LNCAP (cell line): Measurements from ENCODE around the gene GPR15LG.

Experiments used
- TF ChIP-seq, protein P1 (sequence below): fragments of 450-650 bp; IDR thresholded peaks from 2 replicates; pipeline ENCODE4 v1.5.1; 2017; ENCODE audit warnings: mild to moderate bottlenecking

GPR15LG gene

DNA sequence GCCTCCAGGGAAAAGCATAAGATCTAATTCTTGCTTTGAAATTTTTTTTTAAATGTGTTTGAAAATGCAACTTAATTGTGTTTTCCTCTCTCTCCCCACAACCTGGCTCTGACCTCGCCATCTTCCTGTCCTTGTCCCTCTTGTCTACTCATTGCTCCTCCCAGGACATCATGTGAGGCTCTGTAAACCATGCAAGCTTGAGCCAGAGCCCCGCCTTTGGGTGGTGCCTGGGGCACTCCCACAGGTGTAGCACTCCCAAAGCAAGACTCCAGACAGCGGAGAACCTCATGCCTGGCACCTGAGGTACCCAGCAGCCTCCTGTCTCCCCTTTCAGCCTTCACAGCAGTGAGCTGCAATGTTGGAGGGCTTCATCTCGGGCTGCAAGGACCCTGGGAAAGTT lies 10.9 kb downstream of the GPR15LG start:
- TF ChIP-seq, protein P1, sequence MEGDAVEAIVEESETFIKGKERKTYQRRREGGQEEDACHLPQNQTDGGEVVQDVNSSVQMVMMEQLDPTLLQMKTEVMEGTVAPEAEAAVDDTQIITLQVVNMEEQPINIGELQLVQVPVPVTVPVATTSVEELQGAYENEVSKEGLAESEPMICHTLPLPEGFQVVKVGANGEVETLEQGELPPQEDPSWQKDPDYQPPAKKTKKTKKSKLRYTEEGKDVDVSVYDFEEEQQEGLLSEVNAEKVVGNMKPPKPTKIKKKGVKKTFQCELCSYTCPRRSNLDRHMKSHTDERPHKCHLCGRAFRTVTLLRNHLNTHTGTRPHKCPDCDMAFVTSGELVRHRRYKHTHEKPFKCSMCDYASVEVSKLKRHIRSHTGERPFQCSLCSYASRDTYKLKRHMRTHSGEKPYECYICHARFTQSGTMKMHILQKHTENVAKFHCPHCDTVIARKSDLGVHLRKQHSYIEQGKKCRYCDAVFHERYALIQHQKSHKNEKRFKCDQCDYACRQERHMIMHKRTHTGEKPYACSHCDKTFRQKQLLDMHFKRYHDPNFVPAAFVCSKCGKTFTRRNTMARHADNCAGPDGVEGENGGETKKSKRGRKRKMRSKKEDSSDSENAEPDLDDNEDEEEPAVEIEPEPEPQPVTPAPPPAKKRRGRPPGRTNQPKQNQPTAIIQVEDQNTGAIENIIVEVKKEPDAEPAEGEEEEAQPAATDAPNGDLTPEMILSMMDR = no peak

DNA sequence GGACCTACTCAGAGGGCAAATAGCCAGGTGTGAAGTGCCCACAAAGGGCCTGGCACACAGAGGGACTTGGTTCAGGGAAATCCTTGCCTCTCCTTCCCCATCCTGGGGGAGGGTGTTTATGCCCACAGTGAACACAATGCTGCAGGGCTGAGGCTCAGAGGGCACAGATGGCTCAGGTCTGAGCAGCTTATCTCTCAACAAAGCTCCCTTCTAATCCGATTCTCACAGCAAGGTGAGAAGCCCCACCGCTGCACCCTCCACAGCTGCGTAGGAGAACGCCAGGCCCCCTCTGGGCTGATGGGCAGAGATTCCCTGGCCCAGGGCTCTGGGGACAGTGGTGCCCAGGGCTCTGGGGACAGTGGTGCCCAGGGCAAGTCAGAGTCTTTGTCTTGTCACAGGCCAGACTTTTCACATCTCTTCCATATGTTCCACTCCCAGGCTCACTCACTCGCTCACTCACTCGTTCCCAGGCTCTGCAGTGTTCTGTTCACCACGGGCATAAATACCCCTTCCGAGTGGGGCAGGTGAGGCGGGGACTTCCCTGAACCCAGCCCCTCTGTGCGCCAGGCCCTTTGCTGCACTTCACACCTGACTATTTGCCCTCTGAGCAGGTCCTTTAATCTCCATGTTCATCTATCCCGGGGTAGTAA lies 12.1 kb downstream of the GPR15LG start:
- TF ChIP-seq, protein P1 = no peak

DNA sequence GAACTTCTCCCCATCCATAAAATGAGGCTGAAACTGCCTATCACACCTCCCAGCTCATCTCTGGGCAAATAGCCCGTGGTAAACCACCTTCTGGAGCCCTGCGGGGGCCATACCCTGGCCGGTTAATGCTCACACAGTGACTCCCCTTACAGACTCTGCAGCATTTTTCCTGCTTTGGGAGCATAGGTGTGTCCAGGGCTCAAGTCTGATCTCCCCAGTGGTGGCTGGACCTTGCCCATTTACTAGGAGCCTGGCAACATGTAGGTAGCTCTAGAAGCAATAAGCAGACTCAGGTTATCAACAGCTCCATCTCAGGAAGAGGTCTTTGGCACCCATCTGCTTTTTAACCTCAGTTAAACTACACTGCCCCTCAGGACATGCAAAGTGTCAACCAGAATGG lies 15.2 kb downstream of the GPR15LG start:
- TF ChIP-seq, protein P1 = no peak

DNA sequence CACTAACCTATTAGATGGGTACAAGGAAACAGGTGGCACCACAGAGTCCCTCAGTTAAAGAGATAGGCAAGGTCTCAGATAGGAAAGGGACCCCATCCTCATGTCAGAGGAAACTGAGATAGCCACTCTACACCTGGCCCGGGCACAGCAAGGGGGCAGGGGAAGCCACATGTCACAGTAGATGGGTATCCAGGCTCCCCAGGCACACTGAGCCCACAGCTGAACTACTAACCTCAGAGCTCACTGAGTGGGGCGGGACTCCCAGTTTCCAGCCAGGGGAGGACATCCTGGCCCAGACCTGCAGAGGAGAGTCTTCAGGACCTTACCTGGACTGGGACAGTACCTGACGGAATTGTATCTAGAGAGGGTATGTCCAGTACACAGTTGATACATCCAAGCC lies 17.0 kb downstream of the GPR15LG start:
- TF ChIP-seq, protein P1 = no peak

DNA sequence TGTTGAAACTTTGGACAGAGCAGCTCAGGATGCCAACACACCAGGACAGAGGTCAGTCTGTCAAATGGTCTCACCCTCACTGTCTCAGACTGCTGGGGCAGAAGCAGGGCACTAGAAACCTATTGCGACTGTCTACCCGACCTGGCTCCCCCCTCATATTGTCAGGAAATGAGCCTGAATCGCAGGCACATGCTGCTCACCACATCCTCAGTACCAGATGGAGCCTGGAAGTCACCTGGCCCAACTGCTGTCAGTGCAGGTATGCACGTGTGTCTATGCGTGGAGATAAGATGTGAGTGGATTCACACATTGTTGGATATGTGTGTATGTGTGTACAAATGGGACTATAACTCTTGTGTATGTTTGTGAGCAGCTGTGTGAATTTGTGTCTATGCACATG lies 17.5 kb downstream of the GPR15LG start:
- TF ChIP-seq, protein P1 = no peak

DNA sequence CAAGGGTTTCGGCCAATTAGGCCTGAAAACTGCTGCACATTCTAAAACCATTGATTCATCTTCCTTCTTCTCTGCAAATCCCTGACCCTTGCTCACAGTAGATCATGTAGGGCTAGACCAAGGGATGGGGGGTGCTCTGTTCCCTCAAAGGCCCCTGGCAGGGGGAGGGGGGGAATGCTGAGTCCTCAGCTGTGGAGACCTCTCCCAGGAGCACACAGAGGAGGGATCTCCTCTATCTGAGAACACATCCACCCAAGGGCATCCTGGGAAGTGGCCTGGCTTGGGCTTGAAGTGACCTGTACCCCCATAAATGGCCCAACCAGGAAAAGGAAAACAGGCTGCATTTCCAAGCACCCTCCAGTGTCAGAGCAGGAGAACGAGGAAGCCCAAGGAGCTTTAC lies 19.7 kb downstream of the GPR15LG start:
- TF ChIP-seq, protein P1 = no peak

DNA sequence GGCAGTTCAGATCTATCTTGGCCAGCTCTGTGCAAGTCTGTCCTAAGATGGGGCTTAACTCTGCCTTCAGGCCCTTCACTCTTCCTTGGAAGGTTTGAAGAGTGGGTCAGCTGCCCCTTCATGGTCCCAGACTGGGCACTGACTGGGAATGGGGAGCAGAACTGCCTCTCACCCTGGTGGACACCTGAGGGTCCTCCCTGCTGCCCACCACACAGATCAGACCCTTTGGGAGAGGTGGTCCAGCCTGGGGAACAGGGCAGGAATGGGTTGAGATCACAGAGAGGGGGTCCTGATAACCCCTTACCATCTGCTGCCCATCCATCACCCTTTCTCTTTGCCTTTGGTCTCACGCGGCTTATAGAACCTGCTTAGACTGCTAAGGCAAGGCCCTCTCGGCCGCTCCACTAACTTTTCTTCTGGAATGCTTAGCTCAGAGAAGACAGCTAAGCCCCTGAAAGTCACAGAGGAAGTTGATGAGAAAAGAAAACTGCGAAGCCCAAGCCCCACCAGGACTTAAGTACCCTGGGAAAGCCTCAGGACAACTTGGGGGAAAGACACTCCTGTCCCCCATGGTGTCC lies 20.3 kb downstream of the GPR15LG start:
- TF ChIP-seq, protein P1 = no peak
